ENCODE measurements around the gene ACP3. TPM values are rescaled to one million over a fixed set of nuclear protein-coding genes. Genes with fewer than 3 reads are reported as not detected.
A peak's percentile ranks its signal among the peaks of the same experiment; 100 is the strongest.

ACP3 gene
- total RNA-seq, 1 donor from 2014 or later: 5.0 TPM

- DNase-seq (ENCODE audit: low spot score): no peak
Measured at GRCh38 chr3:132315851-132316250, 1.4 kb upstream of the ACP3 start.

- no peak for DNase-seq (ENCODE audit: low spot score)
Measured at GRCh38 chr3:132318451-132318850, 1.2 kb downstream of the ACP3 start.

- DNase-seq (ENCODE audit: low spot score): no peak
Measured at GRCh38 chr3:132321304-132321703, 4.1 kb downstream of the ACP3 start.

- no peak for DNase-seq (ENCODE audit: low spot score)
Measured at GRCh38 chr3:132325103-132325606, 7.9 kb downstream of the ACP3 start.

- DNase-seq (ENCODE audit: low spot score): no peak
Measured at GRCh38 chr3:132325634-132326033, 8.4 kb downstream of the ACP3 start.

GRCh38 chr3:132326251-132326650 lies 9.0 kb downstream of the ACP3 start:
- DNase-seq (ENCODE audit: low spot score): no peak

- no peak for DNase-seq (ENCODE audit: low spot score)
Measured at GRCh38 chr3:132332082-132332481, 14.9 kb downstream of the ACP3 start.

- DNase-seq (ENCODE audit: low spot score): no peak
Measured at GRCh38 chr3:132332508-132332907, 15.3 kb downstream of the ACP3 start.

GRCh38 chr3:132341746-132342145 lies 24.5 kb downstream of the ACP3 start:
- DNase-seq (ENCODE audit: low spot score): no peak

GRCh38 chr3:132342183-132342582 lies 25.0 kb downstream of the ACP3 start:
- DNase-seq (ENCODE audit: low spot score): no peak

- no peak for DNase-seq (ENCODE audit: low spot score)
Measured at GRCh38 chr3:132342610-132343009, 25.4 kb downstream of the ACP3 start.

GRCh38 chr3:132343018-132343612 lies 25.9 kb downstream of the ACP3 start:
- DNase-seq (ENCODE audit: low spot score): peak; percentile 51

GRCh38 chr3:132344666-132345280 lies 27.6 kb downstream of the ACP3 start:
- DNase-seq (ENCODE audit: low spot score): no peak

GRCh38 chr3:132346841-132347736 lies 29.9 kb downstream of the ACP3 start:
- no peak for DNase-seq (ENCODE audit: low spot score)

GRCh38 chr3:132347811-132348210 lies 30.6 kb downstream of the ACP3 start:
- DNase-seq (ENCODE audit: low spot score): no peak

GRCh38 chr3:132348531-132348930 lies 31.3 kb downstream of the ACP3 start:
- no peak for DNase-seq (ENCODE audit: low spot score)

GRCh38 chr3:132350814-132351213 lies 33.6 kb downstream of the ACP3 start:
- no peak for DNase-seq (ENCODE audit: low spot score)

GRCh38 chr3:132351222-132351806 lies 34.1 kb downstream of the ACP3 start:
- no peak for DNase-seq (ENCODE audit: low spot score)

GRCh38 chr3:132352556-132353143 lies 35.4 kb downstream of the ACP3 start:
- DNase-seq (ENCODE audit: low spot score): peak; percentile 69

- no peak for DNase-seq (ENCODE audit: low spot score)
Measured at GRCh38 chr3:132354916-132355702, 37.9 kb downstream of the ACP3 start.

GRCh38 chr3:132356568-132356967 lies 39.4 kb downstream of the ACP3 start:
- no peak for DNase-seq (ENCODE audit: low spot score)

All from ureter (tissue), 1 donor.